Hepatocyte (in vitro differentiated cells): ENCODE data around the gene ZNF215. TPM values are rescaled to one million over a fixed set of nuclear protein-coding genes. Genes with fewer than 3 reads are reported as not detected.
"Not testable (repeated sequence)": the region's sequence is repeated elsewhere in the genome, so short reads cannot be mapped to it uniquely, and the experiment has no call there.

Source experiments
- DNase-seq: peaks from one replicate; pipeline ENCODE4 v3.0.0-alpha.2; 2016; ENCODE audit warnings: low spot score
- H2AFZ ChIP-seq: fragments of 200-600 bp; sonication (generic); 2 replicates; pipeline ENCODE4 v1.6.0; 2016; ENCODE audit warnings: antibody characterized with exemption, mild to moderate bottlenecking
- H3K27ac ChIP-seq: fragments of 200-600 bp; sonication (generic); 2 replicates; pipeline ENCODE4 v1.5.1; 2016; ENCODE audit warnings: mild to moderate bottlenecking
- H3K27me3 ChIP-seq: fragments of 200-600 bp; sonication (generic); 2 replicates; pipeline ENCODE4 v1.6.1; 2016
- H3K36me3 ChIP-seq: fragments of 200-600 bp; sonication (generic); replicated peaks from 2 replicates; pipeline ENCODE4 v1.5.1; 2016; ENCODE audit warnings: low read depth; ENCODE audit not compliant: insufficient read depth
- H3K4me1 ChIP-seq: fragments of 200-600 bp; sonication (generic); 2 replicates; pipeline ENCODE4 v1.5.1; 2016; ENCODE audit warnings: mild to moderate bottlenecking, moderate library complexity; ENCODE audit not compliant: insufficient read depth
- H3K4me2 ChIP-seq: fragments of 200-600 bp; sonication (generic); 2 replicates; pipeline ENCODE4 v1.6.0; 2016
- H3K4me3 ChIP-seq: fragments of 200-600 bp; sonication (generic); 2 replicates; pipeline ENCODE4 v1.5.1; 2016; ENCODE audit warnings: mild to moderate bottlenecking
- H3K79me2 ChIP-seq: fragments of 200-600 bp; sonication (generic); 2 replicates; pipeline ENCODE4 v1.6.0; 2017; ENCODE audit warnings: mild to moderate bottlenecking
- H3K9me2 ChIP-seq: fragments of 200-600 bp; sonication (generic); replicated peaks from 2 replicates; pipeline ENCODE4 v1.6.0; 2017; ENCODE audit warnings: mild to moderate bottlenecking; ENCODE audit not compliant: insufficient read depth
- H3K9me3 ChIP-seq: fragments of 200-600 bp; sonication (generic); 2 replicates; pipeline ENCODE4 v1.5.1; 2016; ENCODE audit warnings: low read depth, mild to moderate bottlenecking
- H4K20me1 ChIP-seq: fragments of 200-600 bp; sonication (generic); 2 replicates; pipeline ENCODE4 v1.6.0; 2016; ENCODE audit warnings: mild to moderate bottlenecking; ENCODE audit not compliant: insufficient read depth, poor library complexity, severe bottlenecking
- CTCF ChIP-seq: fragments of 200-600 bp; sonication (generic); IDR thresholded peaks from 2 replicates; pipeline ENCODE4 v1.5.1; 2016; ENCODE audit warnings: antibody characterized with exemption, mild to moderate bottlenecking; ENCODE audit not compliant: poor library complexity
- EZH2 ChIP-seq: fragments of 200-600 bp; sonication (generic); IDR thresholded peaks from 2 replicates; pipeline ENCODE4 v1.6.1; 2016; ENCODE audit warnings: antibody characterized with exemption, mild to moderate bottlenecking, borderline replicate concordance
- EZH2phosphoT487 ChIP-seq: fragments of 200-600 bp; sonication (generic); IDR thresholded peaks from one replicate; pipeline ENCODE4 v1.6.1; 2018; ENCODE audit warnings: antibody characterized with exemption, mild to moderate bottlenecking, low read depth, moderate library complexity; ENCODE audit not compliant: unreplicated experiment, severe bottlenecking
- WGBS: methylation state at CpG from one replicate; pipeline ENCODE4 v1.1.6; 2016; ENCODE audit warnings: low lambda C conversion rate; ENCODE audit errors: missing lambda C conversion rate; 5-methylcytosine and 5-hydroxymethylcytosine counted together
- polyA plus RNA-seq: library from polyadenylated mRNA; unstranded; fragments of >200 nt; fragmentation: Nextera tagmentation; extraction: Ambion mirVana; gene quantifications from 2 replicates; pipeline ENCODE4 v1.2.1, GENCODE V29; 2016
- total RNA-seq: library from RNA; depleted of rRNA; stranded (reverse); fragments of >200 nt; gene quantifications from 2 replicates; pipeline ENCODE4 v1.2.3, GENCODE V29; 2014

The ZNF215 gene
- total and polyA plus RNA-seq, 2 experiments from 2014 or later, result 1.2 to 3.3 TPM

- no peaks in the 10 kb centered on the region for H4K20me1 ChIP-seq
- H3K4me2 ChIP-seq, result no peak overlapping the region
- H3K79me2 ChIP-seq, result no peaks in the 10 kb centered on the region
- no peaks in the 10 kb centered on the region for H3K9me2 ChIP-seq
- no peak overlapping the region for H2AFZ ChIP-seq
- no peaks in the 10 kb centered on the region for H3K27me3 ChIP-seq
- 85% methylated on average over 3 of the region's 3 CpGs for WGBS
- TF ChIP-seq EZH2phosphoT487 (no peak), CTCF (no peak), EZH2 (no peak)
- H3K4me1 ChIP-seq, result no peaks in the 10 kb centered on the region
- H3K27ac ChIP-seq, result no peak overlapping the region
- H3K4me3 ChIP-seq, result no peak overlapping the region
- no peaks in the 10 kb centered on the region for H3K9me3 ChIP-seq
- no peaks in the 10 kb centered on the region for H3K36me3 ChIP-seq
- DNase-seq, result no peak
Measured at GRCh38 chr11:6943131-6943530, 16.9 kb downstream of the ZNF215 start.

GRCh38 chr11:6954248-6954647, 28.0 kb downstream of the ZNF215 start:
- not testable (repeated sequence) for H3K27me3 ChIP-seq, H3K4me3 ChIP-seq, H2AFZ ChIP-seq, H3K9me2 ChIP-seq, H3K79me2 ChIP-seq, H3K9me3 ChIP-seq, H3K27ac ChIP-seq, H3K4me2 ChIP-seq, DNase-seq, H3K36me3 ChIP-seq, H4K20me1 ChIP-seq, H3K4me1 ChIP-seq
- 97% methylated on average over 9 of the region's 10 CpGs for WGBS

- TF ChIP-seq EZH2, result no peak
- H4K20me1 ChIP-seq, result no peaks in the 10 kb centered on the region
- H3K79me2 ChIP-seq, result no peaks in the 10 kb centered on the region
- no peaks in the 10 kb centered on the region for H3K9me2 ChIP-seq
- H3K36me3 ChIP-seq, result no peaks in the 10 kb centered on the region
- no peak overlapping the region for H3K4me3 ChIP-seq
- H3K9me3 ChIP-seq, result no peaks in the 10 kb centered on the region
- H3K4me1 ChIP-seq, result no peaks in the 10 kb centered on the region
- no peak overlapping the region for H3K27ac ChIP-seq
- no peak overlapping the region for H3K4me2 ChIP-seq
- DNase-seq, result no peak
- H3K27me3 ChIP-seq, result no peaks in the 10 kb centered on the region
- no peak overlapping the region for H2AFZ ChIP-seq
Measured at GRCh38 chr11:6962141-6962540, 35.9 kb downstream of the ZNF215 start.

GRCh38 chr11:6962673-6963072, 36.4 kb downstream of the ZNF215 start:
- H3K27me3 ChIP-seq, result no peaks in the 10 kb centered on the region
- 88% methylated on average over 1 of the region's 1 CpG for WGBS

More at GRCh38 chr11:6962673-6963072, 36.4 kb downstream of the ZNF215 start:
- no peaks in the 10 kb centered on the region for H3K79me2 ChIP-seq
- TF ChIP-seq EZH2 (no peak), EZH2phosphoT487 (no peak), CTCF (no peak)
- no peaks in the 10 kb centered on the region for H3K9me2 ChIP-seq
- DNase-seq, result no peak
- H3K36me3 ChIP-seq, result no peaks in the 10 kb centered on the region
- H4K20me1 ChIP-seq, result no peaks in the 10 kb centered on the region
- H3K4me1 ChIP-seq, result no peaks in the 10 kb centered on the region
- H2AFZ ChIP-seq, result no peak overlapping the region
- no peak overlapping the region for H3K27ac ChIP-seq
- H3K9me3 ChIP-seq, result no peaks in the 10 kb centered on the region
- no peak overlapping the region for H3K4me2 ChIP-seq
- no peak overlapping the region for H3K4me3 ChIP-seq
